AG08396 (cell line): ENCODE data around the gene RAD9A.

Experiments
- DNase-seq: peaks from one replicate; pipeline ENCODE4 v3.0.0; 2012; ENCODE audit warnings: low spot score, mixed read lengths

Gene RAD9A

DNA sequence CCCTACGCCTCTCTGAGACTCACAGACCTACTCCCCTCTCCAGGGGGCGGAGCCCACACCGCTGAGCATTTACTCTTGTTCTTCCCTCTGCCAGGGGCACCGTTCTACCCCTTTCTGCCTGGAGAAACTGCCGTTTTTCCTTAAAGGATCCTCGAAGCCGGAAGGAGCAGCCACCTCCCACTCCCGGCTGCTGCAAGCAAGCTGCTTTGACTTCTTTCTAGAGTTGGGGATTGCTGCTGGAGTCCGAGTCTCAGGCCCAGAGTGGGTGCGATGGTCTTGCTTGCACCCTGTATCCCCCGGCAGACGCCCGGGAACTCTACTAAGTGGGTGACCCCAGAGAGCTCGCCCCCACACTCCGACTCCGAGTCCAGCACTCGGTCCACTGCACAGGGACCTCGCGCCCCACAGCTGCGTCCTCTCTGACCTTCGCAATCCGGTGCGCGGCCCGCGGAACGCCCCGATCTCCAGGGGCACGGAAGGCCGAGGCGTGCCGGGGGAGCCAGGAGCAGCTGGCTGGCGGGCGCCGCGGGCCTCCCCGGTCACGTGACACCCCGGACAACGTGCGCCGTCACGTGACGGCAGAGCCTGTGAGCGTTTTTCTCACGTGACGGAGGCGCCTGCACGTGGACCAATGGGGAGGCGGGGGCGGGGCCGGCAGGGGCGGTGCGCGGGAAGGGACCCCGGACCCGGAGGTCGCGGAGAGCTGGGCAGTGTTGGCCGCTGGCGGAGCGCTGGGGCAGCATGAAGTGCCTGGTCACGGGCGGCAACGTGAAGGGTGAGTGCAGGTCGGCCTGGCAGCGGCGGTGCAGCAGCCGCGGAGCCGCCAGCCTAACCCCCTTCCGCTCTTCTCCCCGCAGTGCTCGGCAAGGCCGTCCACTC lies at the start of gene RAD9A:
TSS of gene RAD9A (plus strand) at position 683 of the 879 bp plus-strand sequence. CDS start at position 742, 59 bp downstream.
- peak; percentile 99 for DNase-seq

DNA sequence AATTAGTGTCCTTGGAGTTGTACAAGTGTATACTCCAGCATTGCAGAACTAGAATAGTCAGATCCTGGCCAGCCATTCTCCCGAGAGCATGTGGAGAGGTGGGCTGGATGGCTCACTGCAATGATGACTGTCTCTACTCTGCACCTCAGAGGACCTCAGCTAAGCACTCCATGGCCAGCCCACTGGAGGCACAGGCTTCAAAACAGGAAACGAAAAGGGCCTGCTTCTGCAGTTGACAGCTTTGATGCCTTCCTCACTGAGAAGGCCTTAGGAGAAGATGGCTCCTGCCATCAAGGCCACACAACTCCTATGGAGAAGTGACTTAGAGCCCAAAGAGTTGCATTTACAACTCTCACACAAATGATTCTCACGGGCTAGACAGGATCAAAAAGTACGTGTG lies 47.5 kb upstream of the RAD9A start:
- DNase-seq: no peak

DNA sequence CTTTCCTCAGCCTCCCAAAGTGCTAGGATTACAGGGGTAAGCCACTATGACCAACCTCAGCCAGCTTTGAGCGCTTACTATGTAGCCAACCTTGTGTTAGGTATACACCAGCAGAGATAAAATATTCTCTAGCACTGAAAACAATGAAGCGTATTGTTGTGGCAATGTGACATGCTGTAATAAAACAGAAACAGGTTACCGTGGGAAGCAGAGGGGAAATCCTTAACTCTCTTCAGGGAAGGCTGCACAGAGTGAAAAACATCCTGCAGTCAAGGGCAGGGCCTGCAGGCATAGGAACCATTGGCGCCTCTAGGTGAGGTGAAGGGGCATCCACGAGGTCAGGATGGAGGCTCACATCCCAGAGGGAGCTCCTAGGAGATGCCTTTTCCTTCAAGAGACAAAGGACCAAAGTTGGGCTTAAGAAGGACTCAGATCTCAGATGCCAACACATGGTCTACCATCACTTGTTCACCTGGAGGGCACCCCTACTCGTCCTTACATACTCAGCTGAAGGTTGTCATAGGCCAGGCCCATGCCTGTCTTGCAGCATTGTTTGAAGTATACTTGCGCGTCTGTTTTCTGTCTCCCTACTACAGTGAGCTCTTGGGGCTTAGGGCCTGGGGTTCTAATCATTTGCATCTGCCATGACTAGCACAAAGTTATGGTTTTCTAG lies 46.4 kb upstream of the RAD9A start:
- DNase-seq: no peak

DNA sequence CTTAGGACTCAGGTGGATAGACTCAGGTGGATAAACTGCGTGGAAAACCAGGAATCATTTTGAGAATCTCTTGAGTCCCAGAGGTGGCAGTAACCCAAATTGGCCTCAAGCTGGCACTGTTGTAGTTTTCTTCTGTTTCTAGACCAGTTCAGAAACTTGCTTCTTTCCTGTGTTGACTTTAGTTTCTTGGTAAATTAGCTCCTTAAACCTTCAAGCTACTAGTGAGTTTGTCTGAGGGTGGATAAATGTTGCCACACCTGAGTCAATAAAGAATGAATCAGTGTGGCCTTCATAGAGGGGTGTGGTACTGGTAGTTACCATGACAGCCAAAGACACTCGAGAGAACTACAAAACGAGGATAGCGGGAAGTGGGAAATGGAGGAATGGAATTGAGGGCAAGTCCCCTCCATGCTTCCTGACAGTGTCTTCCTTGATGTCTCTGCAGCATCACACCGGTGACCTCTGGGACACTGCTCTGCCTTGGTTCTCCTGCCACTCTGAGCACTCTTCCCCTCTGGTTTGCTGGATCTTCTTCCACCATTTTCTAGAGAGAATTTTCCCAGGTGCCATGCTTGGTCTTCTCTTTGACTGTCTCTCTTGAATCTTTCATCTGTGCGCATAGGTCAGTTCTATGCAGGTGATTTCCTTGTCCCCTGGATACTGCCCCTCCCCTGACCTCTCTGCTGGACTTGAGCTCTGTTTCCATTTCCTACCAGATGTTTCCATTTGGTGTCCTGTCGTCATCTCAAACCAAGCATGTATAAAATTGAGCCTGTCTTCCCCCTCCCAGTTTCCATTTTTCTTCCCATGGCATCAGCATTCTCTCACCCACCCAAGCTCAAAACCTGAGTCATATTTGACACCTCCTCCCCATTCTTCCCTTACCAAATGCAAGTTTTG lies 45.6 kb upstream of the RAD9A start:
- DNase-seq: no peak

DNA sequence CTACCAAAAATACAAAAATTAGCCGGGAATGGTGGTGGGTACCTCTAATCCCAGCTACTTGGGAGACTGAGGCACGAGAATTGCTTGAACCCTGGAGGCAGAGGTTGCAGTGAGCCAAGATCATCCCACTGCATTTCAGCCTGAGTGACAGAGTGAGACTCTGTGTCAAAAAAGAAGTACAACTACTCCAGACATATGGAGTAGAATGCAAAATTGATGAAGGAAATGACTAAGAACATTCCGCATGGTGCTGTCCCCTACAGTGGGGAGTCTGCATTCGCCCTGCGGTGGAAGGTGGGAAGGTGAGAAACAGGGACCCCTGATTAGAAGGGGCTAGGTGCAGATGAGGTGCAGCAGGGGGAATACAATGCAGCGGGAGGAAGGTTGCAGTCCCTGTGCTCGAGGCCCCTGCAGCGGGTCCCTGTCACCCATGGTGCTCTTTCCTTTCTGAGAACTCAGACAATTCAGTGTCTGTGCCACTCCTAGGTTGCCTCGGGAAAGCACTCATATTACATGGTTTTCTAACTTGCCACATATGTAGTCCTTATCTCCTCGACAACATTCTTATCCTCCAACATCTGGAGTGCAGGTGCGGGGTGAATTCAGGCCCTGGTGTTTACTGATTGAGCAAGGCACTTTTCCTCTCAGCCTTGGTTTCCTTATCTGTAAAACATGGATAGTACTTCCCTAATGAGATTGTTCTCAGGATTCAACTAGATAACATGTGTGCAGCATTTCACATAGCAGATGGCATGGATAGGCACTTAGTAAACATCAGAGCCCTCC lies 43.6 kb upstream of the RAD9A start:
- no peak for DNase-seq

DNA sequence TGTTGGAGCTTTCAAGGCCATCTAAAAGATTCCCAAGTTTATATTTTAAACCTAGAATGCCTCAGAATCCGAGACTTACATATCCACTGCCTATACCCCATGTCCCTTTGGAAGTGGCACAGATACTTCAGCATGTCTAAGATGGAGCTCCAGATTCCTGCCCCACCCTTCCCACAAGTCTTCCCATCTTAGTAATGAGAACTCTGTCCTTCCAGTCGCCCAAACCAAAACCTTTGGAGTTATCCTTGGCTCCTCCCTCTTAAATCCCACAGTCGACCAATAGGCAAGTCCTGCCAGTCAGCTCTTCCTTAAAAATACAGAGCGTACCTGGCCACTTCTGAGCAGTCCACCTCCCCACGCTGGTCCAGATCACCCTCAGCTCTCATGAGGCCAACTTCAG lies 42.8 kb upstream of the RAD9A start:
- DNase-seq: no peak

DNA sequence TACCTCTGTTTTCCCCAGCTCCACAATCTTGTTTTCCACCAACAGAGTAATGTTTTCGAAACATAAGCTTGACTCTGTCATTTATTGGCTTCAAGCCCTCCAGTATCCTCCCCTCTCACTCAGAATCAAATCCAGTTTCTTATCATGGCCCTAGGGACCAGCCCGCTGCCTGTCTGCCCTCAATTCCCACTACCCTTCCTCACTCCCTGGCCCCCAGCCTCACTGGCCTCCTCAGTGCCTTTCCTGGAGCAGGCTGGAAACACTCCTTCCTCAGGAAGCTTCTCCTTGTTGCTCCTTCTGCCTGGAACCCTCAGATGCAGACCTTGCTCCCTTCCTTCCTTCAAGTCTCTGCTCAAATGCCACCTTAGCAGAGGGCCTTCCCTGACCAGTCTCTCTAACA lies 42.3 kb upstream of the RAD9A start:
- no peak for DNase-seq

DNA sequence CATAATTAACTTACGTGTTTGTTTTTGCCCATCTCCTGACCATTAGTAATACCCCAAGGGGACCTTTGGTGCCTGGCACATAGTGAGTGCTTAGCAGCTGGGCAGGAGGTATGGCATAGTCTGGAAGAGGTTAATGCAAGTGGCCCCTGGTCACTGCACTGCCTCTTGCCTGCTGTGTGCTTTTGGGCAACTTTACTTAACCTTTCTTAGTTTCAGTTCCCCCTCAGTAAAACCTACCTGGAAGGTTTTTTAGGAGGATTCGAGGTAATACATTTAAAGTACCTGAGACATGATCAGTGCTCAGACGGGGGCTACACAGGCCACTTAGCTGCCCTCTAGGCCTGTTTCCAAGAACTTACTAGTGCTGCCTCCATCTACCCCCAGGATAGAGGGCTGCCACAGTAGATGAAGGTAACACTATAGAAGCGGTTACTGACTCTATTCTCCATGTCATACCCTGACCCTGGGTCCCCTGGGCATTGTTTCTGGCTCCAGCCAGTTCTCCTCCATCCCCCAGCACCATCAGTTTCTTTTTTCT lies 41.8 kb upstream of the RAD9A start:
- no peak for DNase-seq

DNA sequence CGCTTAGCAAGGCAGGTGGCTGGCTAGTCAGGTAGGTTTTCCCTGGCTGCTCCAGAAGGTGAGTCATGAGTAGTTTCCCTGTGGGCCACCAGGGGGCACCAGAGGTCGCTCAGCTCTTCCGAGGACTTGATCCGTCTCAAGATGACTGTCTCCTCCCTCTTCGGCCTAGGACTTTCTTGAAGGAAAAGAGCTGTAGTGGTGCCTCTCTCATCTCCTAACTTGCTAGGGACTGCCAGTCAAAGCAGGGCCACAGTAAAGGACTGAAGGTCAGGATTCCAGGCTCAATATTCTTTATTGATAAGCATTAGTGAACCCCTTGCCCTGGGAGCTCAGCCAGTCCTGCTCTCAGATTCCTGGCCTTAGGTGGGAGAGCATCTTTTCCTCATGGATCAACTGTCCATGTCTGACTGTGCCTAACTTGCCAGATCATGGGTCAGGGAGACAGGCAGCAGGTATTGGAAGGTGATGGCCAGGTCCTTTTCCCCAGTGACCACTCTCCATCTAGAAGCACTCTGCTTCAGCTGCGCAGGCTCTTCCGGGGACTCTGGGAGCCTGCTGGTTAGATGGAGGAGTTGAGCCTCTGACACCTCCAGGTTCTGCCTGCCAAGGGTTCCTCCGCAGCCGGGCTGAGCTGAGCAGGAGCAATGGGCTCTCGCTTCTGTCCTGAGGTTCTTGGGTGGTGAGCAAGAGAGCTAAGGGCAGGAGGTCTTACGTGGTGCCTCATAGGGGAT lies 40.3 kb upstream of the RAD9A start:
- DNase-seq: peak; percentile 83

DNA sequence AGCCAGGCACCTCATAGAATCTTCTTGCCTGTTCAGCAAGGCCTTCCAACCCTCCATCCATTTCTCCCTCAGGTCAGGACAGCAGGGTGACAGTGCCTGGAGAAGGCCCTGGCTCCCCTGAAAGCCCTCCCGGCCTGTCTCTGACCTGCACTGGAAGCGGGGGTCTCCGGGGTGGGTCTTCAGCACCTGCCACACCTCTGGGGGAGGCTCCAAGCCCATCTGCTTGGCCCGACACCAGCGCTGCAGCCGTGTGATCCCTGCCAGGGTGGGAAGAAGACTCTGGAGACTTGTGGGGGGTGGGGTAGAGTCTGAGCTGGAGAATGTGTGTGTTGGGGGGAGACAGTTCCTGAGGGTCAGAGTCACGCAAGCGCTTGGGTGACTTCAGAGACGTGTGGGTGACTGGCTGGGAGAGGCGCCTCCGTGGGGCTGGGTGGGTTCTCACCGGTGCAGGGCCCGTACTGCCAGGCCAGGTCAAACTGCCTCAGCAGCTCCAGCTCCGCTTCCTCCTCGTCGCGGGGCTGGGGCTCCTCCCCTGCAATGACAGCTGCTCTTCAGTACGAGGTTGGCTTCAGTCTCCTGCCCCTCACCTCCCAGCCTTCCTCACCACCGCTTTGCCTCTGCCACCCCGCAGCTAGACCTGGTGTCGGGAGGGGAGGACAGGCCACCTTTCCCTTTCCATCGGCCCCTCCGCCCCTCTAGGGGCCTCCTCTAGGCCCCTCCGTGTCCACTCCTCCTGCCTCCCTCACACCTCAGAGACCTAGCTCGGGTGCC lies 39.1 kb upstream of the RAD9A start:
- peak; percentile 33 for DNase-seq

DNA sequence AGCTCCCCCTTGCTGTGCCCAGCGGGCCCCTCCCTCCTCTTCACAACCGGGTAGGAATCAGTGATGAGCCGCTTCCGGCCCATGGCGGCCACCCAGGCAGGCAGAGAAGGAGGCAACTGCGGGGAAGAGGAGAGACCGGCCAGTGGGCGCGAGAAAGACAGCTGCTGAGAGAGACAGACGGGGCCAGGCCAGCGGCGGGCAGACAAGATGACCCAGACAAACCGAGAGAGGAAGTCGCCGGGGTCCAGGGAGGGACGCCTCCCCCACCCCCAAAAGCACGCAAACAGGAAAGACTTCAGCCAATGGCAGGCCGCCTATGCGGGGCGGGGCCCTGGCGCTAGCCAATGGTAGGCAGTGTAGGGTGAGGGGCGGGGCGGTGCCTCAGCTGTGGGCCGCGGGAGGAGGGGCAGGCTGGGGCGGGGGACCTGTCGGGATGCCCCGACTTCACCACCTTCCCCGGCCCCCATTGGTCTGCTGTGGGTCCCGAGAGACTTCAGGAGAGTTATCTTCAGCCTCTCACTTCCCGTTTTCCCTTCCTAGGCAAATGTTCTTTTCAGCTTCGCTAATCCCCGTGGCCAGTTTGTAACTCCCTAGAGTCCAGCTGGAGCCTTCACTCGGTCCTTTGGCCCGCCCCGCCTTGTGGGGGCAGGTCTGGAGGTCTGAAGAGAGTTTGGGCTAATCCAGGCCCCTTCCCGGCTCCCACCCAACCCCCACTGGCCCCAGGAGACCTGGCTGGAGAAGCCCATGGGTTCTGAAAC lies 38.3 kb upstream of the RAD9A start, which contains the start of gene POLD4:
TSS of gene POLD4 (minus strand) at position 230 of the 758 bp plus-strand sequence. CDS start at position 83, 147 bp downstream.
- DNase-seq: peak; percentile 95

DNA sequence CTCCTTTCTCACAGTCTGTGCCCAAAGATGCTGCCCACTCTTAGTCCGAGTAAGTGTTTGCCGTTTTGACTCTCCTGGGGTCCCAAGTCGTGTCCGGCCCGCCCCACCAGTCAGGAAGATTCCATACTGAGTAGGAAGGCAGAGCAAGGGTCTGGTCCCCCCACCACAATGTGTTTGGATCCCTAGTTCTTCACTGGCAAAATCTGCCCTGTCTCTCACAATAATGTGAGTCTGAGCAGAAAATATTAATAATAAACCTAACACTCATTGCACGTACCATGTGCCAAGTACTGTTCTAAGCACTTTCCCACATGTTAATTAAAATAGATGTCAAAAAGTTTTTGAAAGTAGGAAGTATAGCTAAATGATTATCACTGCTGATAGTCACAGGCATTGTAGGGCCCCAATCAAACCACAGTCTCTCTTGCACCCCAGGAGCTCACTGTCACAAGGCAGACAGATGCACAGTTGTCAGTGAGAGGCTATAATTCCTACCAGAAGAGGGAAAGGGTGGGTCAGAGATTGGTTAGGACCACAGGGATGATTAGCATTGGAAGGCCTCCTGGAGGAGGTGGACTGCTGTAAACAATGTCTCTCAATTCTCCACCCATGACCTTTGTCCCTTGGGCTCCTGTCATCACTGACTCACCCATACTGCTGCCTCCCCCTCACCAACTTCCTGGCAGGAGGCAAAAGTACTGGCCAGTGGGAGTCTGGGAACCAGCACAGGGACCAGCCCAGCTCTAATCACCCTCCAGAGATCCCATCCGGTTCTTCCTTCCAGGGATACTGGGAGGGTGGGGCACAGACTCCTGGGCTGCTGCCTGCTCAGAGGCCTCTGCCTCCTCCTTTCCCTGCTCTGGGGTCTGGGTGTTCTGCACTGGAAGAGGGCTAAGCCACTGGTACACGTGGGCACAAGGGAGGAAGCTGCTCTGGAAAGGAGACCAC lies 37.4 kb upstream of the RAD9A start:
- peak; percentile 90 for DNase-seq

DNA sequence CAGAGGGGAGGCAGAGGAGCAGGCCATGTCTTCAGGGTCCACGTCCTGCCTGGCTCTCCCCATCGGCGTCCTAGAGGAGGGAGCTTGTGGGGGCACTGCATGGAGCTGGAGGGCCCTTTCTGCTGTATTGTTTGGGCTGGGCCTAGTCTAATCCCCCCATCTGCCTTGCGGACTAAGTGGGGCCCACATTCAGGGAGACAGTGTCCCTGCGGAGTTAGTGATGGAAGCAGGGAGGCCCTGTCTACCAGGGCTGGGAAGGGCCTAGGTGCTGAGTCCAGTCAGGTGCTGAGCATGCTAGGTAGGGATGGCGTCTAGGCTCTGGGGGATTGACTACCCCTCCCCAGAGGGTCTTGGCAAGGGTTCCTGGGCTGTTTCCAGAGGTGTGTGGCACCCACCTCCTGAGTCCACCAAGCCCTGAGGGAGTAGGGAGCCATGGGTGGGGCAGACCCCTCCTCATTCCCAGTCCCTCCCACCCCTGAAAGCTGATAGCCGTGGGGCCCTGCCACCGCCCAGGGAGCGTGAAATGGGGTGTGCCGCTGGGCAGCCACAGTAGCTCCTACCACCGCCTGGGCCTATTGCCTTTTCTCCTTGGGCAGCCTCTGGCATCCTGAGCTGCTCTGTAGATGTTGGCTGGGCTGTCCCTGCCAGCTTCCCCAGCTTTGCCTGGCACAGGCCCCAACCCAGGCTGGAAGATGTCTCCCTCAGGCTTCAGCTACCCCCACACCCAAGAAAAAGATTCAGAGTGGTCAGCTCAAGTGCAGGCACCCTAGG lies 36.6 kb upstream of the RAD9A start:
- DNase-seq: peak; percentile 7

DNA sequence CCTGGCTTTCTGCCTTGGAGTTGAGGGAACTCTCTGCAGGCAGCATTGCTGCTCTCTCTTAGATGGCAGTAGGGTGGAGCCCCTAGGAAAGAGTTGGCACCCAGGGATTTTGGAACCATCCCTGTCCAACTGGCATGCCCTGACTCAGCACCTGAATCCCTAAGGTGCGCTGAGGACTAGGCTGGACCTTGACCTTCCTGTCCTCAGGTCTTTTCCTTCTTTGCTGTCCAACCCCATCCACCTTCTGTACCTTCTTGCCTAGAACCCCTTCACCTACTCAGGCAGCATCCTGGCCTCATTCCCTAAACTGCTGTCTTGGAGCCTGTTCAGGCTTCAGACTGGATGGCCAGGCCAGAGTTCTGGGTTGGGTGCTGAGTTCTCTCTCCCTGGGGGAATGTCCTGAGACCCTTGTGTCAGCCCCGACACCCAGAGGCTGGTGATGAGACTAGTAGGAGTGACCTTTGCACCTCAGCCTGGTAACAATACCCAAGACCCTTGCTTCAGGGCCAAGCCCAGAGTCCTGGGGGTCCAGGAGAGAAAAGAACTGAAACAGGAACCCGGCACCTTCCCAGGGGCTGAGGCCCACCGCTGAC lies 35.9 kb upstream of the RAD9A start:
- no peak for DNase-seq

DNA sequence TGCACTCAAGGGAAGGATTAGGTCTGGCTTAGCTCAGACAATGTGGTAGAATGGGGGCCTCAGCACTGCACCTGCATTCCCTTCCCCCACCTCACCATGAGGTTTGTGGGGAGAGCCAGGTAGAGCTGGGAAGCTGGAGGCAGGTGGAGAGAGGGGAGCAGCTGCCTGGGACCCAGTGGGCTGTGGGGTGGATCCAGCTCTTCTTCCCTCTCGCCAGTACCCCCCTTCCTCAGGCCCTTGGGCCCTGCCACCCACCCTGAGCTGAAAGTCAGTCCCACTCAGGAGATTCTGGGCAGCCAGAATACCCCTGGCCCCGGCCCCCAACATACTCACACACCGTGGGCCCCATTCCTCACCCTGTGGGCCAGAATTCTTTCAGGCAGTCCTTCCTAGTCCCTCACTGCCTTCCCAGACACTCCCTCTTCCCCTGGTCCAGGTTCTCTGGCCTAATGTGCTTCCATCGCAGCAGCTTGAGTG lies 35.4 kb upstream of the RAD9A start:
- DNase-seq: no peak

DNA sequence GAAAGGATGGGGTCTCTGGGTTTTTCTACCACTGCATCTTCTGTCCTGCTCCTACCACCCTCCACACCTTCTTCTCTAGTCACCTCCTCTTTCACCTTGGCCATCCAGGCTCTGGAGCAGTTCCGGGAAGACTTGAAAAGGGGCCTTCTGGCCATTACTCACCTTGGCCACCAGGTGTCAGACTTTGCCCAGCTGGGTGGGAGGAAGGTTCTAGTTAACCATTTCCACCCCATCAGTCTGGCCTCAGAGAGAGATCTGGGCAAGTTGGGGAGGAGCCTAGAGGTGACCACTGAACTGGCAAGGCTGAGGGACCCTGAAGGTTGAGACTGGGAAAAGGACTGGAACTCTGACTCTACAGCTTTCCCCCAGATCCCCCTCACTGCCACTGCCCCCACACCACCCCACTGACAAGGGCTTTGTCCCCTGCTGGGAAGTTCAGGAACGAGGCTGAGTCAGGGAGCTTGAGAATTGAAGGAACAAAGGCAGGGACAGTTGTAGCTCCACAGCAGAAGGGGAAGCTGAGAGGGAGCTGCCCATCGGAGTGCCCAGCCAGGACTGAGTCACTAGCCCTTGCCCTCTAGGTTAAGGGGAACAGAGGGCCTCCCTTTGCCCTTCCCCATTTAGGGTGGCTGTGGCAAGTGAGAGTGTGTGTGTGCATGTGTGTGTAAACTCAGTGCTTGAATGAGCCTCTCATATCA lies 34.8 kb upstream of the RAD9A start:
- peak; percentile 76 for DNase-seq
